Measurements from ENCODE around the gene EMC1.
"Not testable (repeated sequence)": the region's sequence is repeated elsewhere in the genome, so short reads cannot be mapped to it uniquely, and the experiment has no call there.

Gene EMC1

DNA sequence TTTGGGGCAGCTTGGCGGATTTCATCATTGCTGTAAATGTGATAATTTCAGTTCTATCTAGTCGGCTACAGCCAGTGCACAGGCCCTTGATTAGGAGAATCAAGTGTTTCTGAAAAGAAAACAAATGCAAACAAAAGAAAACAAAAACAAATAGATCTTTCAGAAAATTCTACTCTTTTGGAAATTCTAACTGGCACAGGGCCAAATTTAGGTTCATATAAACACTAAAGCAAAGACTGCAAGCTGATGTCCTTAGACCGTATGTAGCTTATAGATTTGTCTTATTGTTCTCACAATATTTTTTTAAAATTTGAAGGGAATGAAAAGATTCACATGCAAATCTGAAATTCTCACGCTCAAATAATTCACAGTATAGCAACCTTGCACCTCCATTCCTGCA, 52.5 kb downstream of the EMC1 start:
- H3K4me1 Mint-ChIP-seq (ENCODE audit: low read depth) = peaks cover 27% of the 10 kb centered on the region
- H3K4me3 Mint-ChIP-seq = no peak overlapping the region
- H3K27me3 Mint-ChIP-seq = no peaks in the 10 kb centered on the region
- no peak overlapping the region for H3K27ac Mint-ChIP-seq
- peaks cover 7% of the 10 kb centered on the region for H3K36me3 Mint-ChIP-seq
- H3K9me3 Mint-ChIP-seq (ENCODE audit: low read depth) = no peaks in the 10 kb centered on the region

- Mint-ChIP-seq H3K4me1 (ENCODE audit: low read depth) (peaks cover 19% of the 10 kb centered on the region), H3K36me3 (peaks cover 11% of the 10 kb centered on the region), H3K9me3 (ENCODE audit: low read depth) (no peaks in the 10 kb centered on the region), H3K27me3 (no peaks in the 10 kb centered on the region), H3K4me3 (no peak overlapping the region), H3K27ac (no peak overlapping the region)
Measured at GRCh38 chr1:19197845-19198244, 53.5 kb downstream of the EMC1 start.

DNA sequence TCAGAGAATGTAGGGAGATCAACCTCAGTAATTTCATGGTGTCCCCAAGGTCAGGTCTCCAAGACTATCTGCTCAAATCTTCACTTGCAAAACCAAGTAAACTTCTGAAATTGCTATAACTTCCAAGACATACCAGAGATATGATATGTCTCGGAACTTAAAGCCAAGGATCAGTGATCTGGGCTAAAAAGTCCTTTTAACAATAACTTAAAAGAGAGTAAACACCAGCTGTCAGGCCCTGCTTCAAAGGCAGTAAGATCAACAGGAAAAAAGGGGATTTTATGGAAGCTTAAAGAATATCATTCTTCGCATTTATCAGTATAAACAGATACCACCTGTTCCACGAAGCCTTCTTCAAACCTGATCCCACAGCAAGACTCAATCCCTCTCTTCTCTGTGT, 55.0 kb downstream of the EMC1 start:
- Mint-ChIP-seq H3K27ac (peak overlapping the region; percentile 22), H3K9me3 (ENCODE audit: low read depth) (no peaks in the 10 kb centered on the region), H3K4me1 (ENCODE audit: low read depth) (peaks cover 8% of the 10 kb centered on the region), H3K27me3 (no peaks in the 10 kb centered on the region), H3K4me3 (no peak overlapping the region), H3K36me3 (peaks cover 18% of the 10 kb centered on the region)

DNA sequence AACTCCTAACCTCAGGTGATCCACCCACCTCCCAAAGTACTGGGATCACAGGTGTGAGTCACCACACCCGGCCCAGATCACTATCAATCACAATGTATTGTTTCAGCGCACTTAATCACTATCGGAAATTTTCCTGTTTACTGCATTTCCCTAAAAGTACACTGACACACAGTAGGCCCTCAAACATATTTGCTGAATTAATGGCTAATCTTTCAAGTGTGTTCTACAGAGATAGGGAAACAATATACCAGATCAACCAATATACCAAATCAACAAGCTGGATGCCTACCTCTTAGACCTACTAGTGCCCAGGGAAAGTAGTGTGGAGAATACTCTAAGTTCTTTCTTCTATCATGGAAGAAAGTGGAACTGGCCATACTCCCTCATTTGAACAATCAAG, 58.3 kb downstream of the EMC1 start:
- H3K27ac Mint-ChIP-seq = peak overlapping the region; percentile 4
- H3K36me3 Mint-ChIP-seq = peaks cover 29% of the 10 kb centered on the region
- peaks cover 2% of the 10 kb centered on the region for H3K4me1 Mint-ChIP-seq (ENCODE audit: low read depth)
- H3K27me3 Mint-ChIP-seq = no peaks in the 10 kb centered on the region
- H3K4me3 Mint-ChIP-seq = no peak overlapping the region
- no peaks in the 10 kb centered on the region for H3K9me3 Mint-ChIP-seq (ENCODE audit: low read depth)

DNA sequence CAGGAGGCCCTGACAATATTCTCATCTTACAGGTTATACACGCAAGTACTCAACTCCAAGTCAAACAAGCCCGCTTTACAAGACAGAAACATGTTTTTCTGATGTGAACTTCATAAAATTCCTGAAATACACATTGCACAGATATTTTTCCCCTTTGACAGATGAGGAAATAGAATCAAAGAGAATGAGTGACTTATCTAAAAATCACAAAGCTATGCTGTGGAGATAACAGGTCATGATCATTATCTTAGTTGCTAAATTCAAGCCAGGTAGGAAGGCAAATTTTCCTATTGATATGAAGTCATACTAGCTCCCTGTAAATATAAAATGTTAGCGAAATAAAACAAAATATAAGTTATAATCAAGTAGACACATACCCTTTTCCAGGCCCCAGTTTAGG, 59.5 kb downstream of the EMC1 start:
- Mint-ChIP-seq H3K4me3 (no peak overlapping the region), H3K27me3 (no peaks in the 10 kb centered on the region), H3K27ac (peak overlapping the region; percentile 42), H3K4me1 (ENCODE audit: low read depth) (peaks cover 2% of the 10 kb centered on the region), H3K9me3 (ENCODE audit: low read depth) (no peaks in the 10 kb centered on the region), H3K36me3 (peaks cover 29% of the 10 kb centered on the region)

GRCh38 chr1:19190468-19190867, 60.9 kb downstream of the EMC1 start:
- no peaks in the 10 kb centered on the region for H3K27me3 Mint-ChIP-seq
- H3K4me3 Mint-ChIP-seq = no peak overlapping the region
- peaks cover 34% of the 10 kb centered on the region for H3K36me3 Mint-ChIP-seq
- peak overlapping the region; percentile 12 for H3K27ac Mint-ChIP-seq
- H3K9me3 Mint-ChIP-seq (ENCODE audit: low read depth) = no peaks in the 10 kb centered on the region
- H3K4me1 Mint-ChIP-seq (ENCODE audit: low read depth) = peaks cover 12% of the 10 kb centered on the region

DNA sequence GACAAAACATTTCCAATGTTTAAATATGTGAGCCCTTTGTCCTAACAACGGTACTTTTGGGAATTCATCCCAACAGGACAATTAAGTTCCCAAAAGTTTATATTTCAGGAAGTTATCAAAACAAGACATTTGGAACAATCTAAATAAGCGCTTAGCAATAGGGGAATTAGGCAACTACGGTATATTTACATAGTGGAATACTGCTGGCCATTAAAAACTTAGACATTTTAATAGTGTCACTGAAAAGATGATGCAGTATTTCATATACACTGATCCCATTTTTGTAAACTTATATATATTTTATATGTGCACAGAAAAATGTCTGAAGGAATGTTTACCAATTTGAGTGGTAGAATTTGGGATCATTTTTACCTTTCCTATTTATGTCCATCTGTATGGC, 62.1 kb downstream of the EMC1 start:
- Mint-ChIP-seq H3K36me3 (peaks cover 34% of the 10 kb centered on the region), H3K4me1 (ENCODE audit: low read depth) (peaks cover 17% of the 10 kb centered on the region), H3K4me3 (no peak overlapping the region), H3K27ac (peak overlapping the region; percentile 16), H3K27me3 (no peaks in the 10 kb centered on the region), H3K9me3 (ENCODE audit: low read depth) (no peaks in the 10 kb centered on the region)

GRCh38 chr1:19187852-19188251, 63.5 kb downstream of the EMC1 start:
- peaks cover 17% of the 10 kb centered on the region for H3K4me1 Mint-ChIP-seq (ENCODE audit: low read depth)
- H3K36me3 Mint-ChIP-seq = peaks cover 34% of the 10 kb centered on the region
- H3K9me3 Mint-ChIP-seq (ENCODE audit: low read depth) = no peaks in the 10 kb centered on the region
- H3K4me3 Mint-ChIP-seq = no peak overlapping the region
- peak overlapping the region; percentile 28 for H3K27ac Mint-ChIP-seq
- no peaks in the 10 kb centered on the region for H3K27me3 Mint-ChIP-seq

- Mint-ChIP-seq H3K9me3 (ENCODE audit: low read depth) (no peaks in the 10 kb centered on the region), H3K27ac (peak overlapping the region; percentile 92), H3K4me1 (ENCODE audit: low read depth) (peaks cover 21% of the 10 kb centered on the region), H3K36me3 (peaks cover 32% of the 10 kb centered on the region), H3K27me3 (no peaks in the 10 kb centered on the region), H3K4me3 (peak overlapping the region; percentile 24)
Measured at GRCh38 chr1:19186001-19186400, 65.3 kb downstream of the EMC1 start.

- H3K27me3 Mint-ChIP-seq = no peaks in the 10 kb centered on the region
- no peak overlapping the region for H3K4me3 Mint-ChIP-seq
- peaks cover 30% of the 10 kb centered on the region for H3K36me3 Mint-ChIP-seq
- H3K27ac Mint-ChIP-seq = no peak overlapping the region
- peaks cover 40% of the 10 kb centered on the region for H3K4me1 Mint-ChIP-seq (ENCODE audit: low read depth)
- H3K9me3 Mint-ChIP-seq (ENCODE audit: low read depth) = no peaks in the 10 kb centered on the region
Measured at GRCh38 chr1:19182223-19182622, 69.1 kb downstream of the EMC1 start.

- not testable (repeated sequence) for H3K4me3 Mint-ChIP-seq
Measured at GRCh38 chr1:19180265-19180657, 71.1 kb downstream of the EMC1 start.

DNA sequence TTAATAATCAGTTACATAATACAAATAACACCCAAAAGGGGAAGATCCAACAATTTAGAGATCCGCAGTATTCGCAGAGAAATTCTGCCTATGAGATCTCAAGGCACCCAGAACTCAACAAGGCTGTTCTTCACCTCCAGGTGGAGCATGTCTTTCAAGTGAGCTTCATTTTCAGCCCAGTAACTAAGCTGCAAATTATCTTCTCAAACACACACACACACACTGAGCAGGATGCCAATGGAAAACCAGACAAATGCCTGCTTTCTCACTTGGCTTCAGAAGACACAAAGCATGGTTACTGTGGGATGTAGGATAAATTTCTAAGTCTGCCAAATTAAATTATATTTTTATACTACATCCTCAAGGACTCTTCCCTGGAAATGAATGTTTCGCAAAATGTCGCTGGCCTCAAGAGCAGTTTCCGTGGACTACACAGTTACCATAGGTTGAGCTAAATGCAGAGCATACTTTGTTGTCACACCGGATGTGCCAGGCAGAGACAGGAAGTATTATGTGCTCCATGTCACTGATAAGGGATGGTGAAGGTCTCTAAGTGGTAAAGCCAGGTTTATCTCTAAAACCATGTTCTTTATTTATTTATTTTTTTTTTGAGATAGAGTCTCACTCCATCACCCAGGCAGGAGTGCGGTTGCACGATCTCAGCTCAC, 71.6 kb downstream of the EMC1 start:
- peaks cover 23% of the 10 kb centered on the region for H3K36me3 Mint-ChIP-seq
- H3K27ac Mint-ChIP-seq = peak overlapping the region; percentile 82
- H3K4me3 Mint-ChIP-seq = peak overlapping the region; percentile 31
- no peaks in the 10 kb centered on the region for H3K9me3 Mint-ChIP-seq (ENCODE audit: low read depth)
- H3K4me1 Mint-ChIP-seq (ENCODE audit: low read depth) = peaks cover 25% of the 10 kb centered on the region
- H3K27me3 Mint-ChIP-seq = no peaks in the 10 kb centered on the region

More at GRCh38 chr1:19180265-19180657, 71.1 kb downstream of the EMC1 start:
- not testable (repeated sequence) for H3K27me3 Mint-ChIP-seq; H3K9me3 Mint-ChIP-seq (ENCODE audit: low read depth)
- H3K27ac Mint-ChIP-seq = peak overlapping the region; percentile 82
- peaks cover 28% of the 10 kb centered on the region for H3K4me1 Mint-ChIP-seq (ENCODE audit: low read depth)
- H3K36me3 Mint-ChIP-seq = peaks cover 23% of the 10 kb centered on the region

DNA sequence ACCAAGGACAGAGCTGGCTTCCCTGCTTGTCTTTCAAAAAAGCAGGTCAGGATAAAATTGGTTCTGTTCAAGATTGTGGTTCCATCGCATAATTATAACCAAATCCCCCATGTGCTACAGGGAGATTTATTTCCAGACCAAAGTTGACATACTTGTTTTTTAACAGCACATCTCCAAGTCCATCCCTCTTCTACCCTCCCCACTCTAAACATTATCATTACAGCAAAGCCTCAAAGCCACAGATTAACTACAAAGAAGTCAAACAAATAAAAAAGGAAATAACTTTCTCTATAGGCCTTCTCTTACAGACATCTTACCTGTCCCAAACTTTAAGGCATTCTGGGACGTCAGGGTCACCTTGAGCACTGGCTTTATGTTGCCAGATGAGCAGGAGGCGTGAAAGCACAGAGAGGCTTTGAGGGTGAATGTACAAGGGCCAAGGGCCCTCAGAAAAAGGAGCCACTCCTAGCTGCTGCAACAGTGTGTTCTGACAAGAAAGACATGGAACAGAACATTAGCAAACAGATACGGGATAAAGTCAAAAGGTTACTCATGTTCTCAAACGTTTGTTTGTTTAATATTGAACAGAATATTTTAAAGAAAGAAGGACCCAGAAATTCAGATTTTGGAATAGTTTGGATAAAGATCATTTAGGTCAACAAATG, 72.5 kb downstream of the EMC1 start:
- H3K27ac Mint-ChIP-seq = peak overlapping the region; percentile 82
- no peaks in the 10 kb centered on the region for H3K27me3 Mint-ChIP-seq
- H3K36me3 Mint-ChIP-seq = peaks cover 22% of the 10 kb centered on the region
- no peak overlapping the region for H3K4me3 Mint-ChIP-seq
- H3K4me1 Mint-ChIP-seq (ENCODE audit: low read depth) = peaks cover 23% of the 10 kb centered on the region
- no peaks in the 10 kb centered on the region for H3K9me3 Mint-ChIP-seq (ENCODE audit: low read depth)

GRCh38 chr1:19177811-19178210, 73.5 kb downstream of the EMC1 start:
- peaks cover 23% of the 10 kb centered on the region for H3K4me1 Mint-ChIP-seq (ENCODE audit: low read depth)
- H3K27ac Mint-ChIP-seq = no peak overlapping the region
- no peak overlapping the region for H3K4me3 Mint-ChIP-seq
- no peaks in the 10 kb centered on the region for H3K27me3 Mint-ChIP-seq
- peaks cover 19% of the 10 kb centered on the region for H3K36me3 Mint-ChIP-seq
- no peaks in the 10 kb centered on the region for H3K9me3 Mint-ChIP-seq (ENCODE audit: low read depth)

DNA sequence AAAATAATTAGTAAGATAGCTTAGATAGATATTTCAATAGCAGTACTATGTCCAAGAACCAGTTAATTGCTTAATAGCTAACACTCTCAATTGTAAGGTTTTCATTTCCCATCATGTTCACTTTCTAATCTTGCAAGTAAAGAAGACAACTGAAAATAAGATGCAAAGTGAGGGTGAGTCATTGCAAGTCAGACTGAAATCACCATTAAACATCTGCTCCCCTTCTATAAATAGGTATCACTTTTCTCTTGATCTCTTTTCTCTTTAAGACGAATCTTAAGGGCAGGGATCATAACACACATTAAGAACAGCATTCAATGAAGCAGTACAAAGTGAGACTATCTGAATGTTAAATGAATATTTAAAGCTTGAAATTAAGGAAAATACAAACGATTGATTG, 81.7 kb downstream of the EMC1 start:
- Mint-ChIP-seq H3K4me3 (peak overlapping the region; percentile 59), H3K36me3 (peaks cover 15% of the 10 kb centered on the region), H3K4me1 (ENCODE audit: low read depth) (peaks cover 12% of the 10 kb centered on the region), H3K9me3 (ENCODE audit: low read depth) (no peaks in the 10 kb centered on the region), H3K27ac (peak overlapping the region; percentile 92), H3K27me3 (no peaks in the 10 kb centered on the region)

- Mint-ChIP-seq H3K36me3 (peaks cover 12% of the 10 kb centered on the region), H3K4me3 (no peak overlapping the region), H3K27me3 (no peaks in the 10 kb centered on the region), H3K27ac (no peak overlapping the region), H3K4me1 (ENCODE audit: low read depth) (peaks cover 12% of the 10 kb centered on the region), H3K9me3 (ENCODE audit: low read depth) (no peaks in the 10 kb centered on the region)
Measured at GRCh38 chr1:19167140-19167539, 84.2 kb downstream of the EMC1 start.
